H9 (cell line): ENCODE results near the gene NEDD9. TPM values are rescaled to one million over a fixed set of nuclear protein-coding genes. Genes with fewer than 3 reads are reported as not detected.

Source experiments
- DNase-seq: peaks from one replicate; pipeline ENCODE4 v3.0.0-alpha.2; 2017
- H2AFZ ChIP-seq: one replicate; pipeline ENCODE4 v1.6.1; 2013; ENCODE audit warnings: mild to moderate bottlenecking, low read length, control low read depth, moderate library complexity
- H2AK5ac ChIP-seq: 2 replicates; pipeline ENCODE4 v1.6.1; 2013; ENCODE audit warnings: low read length, control low read depth, mixed read lengths; ENCODE audit not compliant: insufficient read length
- H2BK120ac ChIP-seq: one replicate; pipeline ENCODE4 v1.6.1; 2013; ENCODE audit warnings: low read depth, mild to moderate bottlenecking, low read length, control low read depth, inconsistent platforms; ENCODE audit not compliant: poor library complexity, severe bottlenecking
- H2BK12ac ChIP-seq: 2 replicates; pipeline ENCODE4 v1.6.1; 2013; ENCODE audit warnings: low read length, control low read depth, mixed read lengths, low read depth; ENCODE audit not compliant: insufficient read length
- H2BK15ac ChIP-seq: 2 replicates; pipeline ENCODE4 v1.6.1; 2013; ENCODE audit warnings: low read depth, low read length, control low read depth
- H2BK20ac ChIP-seq: one replicate; pipeline ENCODE4 v1.6.1; 2013; ENCODE audit warnings: low read depth, mild to moderate bottlenecking, low read length, control low read depth, inconsistent platforms; ENCODE audit not compliant: poor library complexity, severe bottlenecking
- H2BK5ac ChIP-seq: 2 replicates; pipeline ENCODE4 v1.6.1; 2013; ENCODE audit warnings: low read length, control low read depth, mixed read lengths; ENCODE audit not compliant: insufficient read length
- H3K14ac ChIP-seq: 2 replicates; pipeline ENCODE4 v1.6.1; 2013; ENCODE audit warnings: low read length, control low read depth; ENCODE audit not compliant: insufficient read depth
- H3K18ac ChIP-seq: 2 replicates; pipeline ENCODE4 v1.6.1; 2013; ENCODE audit warnings: low read depth, mild to moderate bottlenecking, mixed read lengths, low read length, control low read depth; ENCODE audit not compliant: insufficient read length
- H3K23ac ChIP-seq: 2 replicates; pipeline ENCODE4 v1.6.1; 2013; ENCODE audit warnings: low read length, control low read depth, mixed read lengths, low read depth; ENCODE audit not compliant: insufficient read length
- H3K23me2 ChIP-seq: 2 replicates; pipeline ENCODE4 v1.6.1; 2013; ENCODE audit warnings: low read depth, mild to moderate bottlenecking, mixed read lengths, low read length, control low read depth; ENCODE audit not compliant: insufficient read length, poor library complexity, severe bottlenecking
- H3K27ac ChIP-seq: 2 replicates; pipeline ENCODE4 v1.5.1; 2013; ENCODE audit warnings: low read length, control low read depth, mixed read lengths, low read depth; ENCODE audit not compliant: insufficient read length
- H3K27me3 ChIP-seq: 2 replicates; pipeline ENCODE4 v1.6.1; 2013; ENCODE audit warnings: low read length, control low read depth, inconsistent platforms; ENCODE audit not compliant: insufficient read depth
- H3K4ac ChIP-seq: 2 replicates; pipeline ENCODE4 v1.6.1; 2013; ENCODE audit warnings: low read depth, mild to moderate bottlenecking, control low read depth, inconsistent platforms, low read length, moderate library complexity
- H3K4me1 ChIP-seq: 2 replicates; pipeline ENCODE4 v1.6.1; 2013; ENCODE audit warnings: low read length, control low read depth, inconsistent platforms; ENCODE audit not compliant: insufficient read depth
- H3K4me2 ChIP-seq: 2 replicates; pipeline ENCODE4 v1.6.1; 2013; ENCODE audit warnings: low read length, control low read depth, mixed read lengths; ENCODE audit not compliant: insufficient read length, insufficient read depth
- H3K56ac ChIP-seq: 2 replicates; pipeline ENCODE4 v1.6.1; 2013; ENCODE audit warnings: low read depth, mild to moderate bottlenecking, mixed read lengths, low read length, control low read depth; ENCODE audit not compliant: insufficient read length
- H3K79me1 ChIP-seq: 2 replicates; pipeline ENCODE4 v1.6.1; 2013; ENCODE audit warnings: low read depth, mild to moderate bottlenecking, moderate library complexity, low read length, control low read depth, inconsistent platforms; ENCODE audit not compliant: insufficient read depth, poor library complexity, severe bottlenecking
- H3K79me2 ChIP-seq: 2 replicates; pipeline ENCODE4 v1.6.1; 2013; ENCODE audit warnings: low read length, control low read depth, inconsistent platforms; ENCODE audit not compliant: insufficient read depth
- H3K9ac ChIP-seq: 2 replicates; pipeline ENCODE4 v1.6.1; 2013; ENCODE audit warnings: low read length, control low read depth, mixed read lengths; ENCODE audit not compliant: insufficient read length; ENCODE audit errors: extremely low read depth
- H3K9me3 ChIP-seq: one replicate; pipeline ENCODE4 v1.6.1; 2013; ENCODE audit warnings: low read depth, low read length, inconsistent platforms; ENCODE audit not compliant: control insufficient read depth
- H3T11ph ChIP-seq: one replicate; pipeline ENCODE4 v1.6.1; 2013; ENCODE audit warnings: mild to moderate bottlenecking, low read length, control low read depth, inconsistent platforms
- H4K20me1 ChIP-seq: one replicate; pipeline ENCODE4 v1.6.1; 2013; ENCODE audit not compliant: control insufficient read depth, insufficient read length, insufficient read depth
- H4K5ac ChIP-seq: 2 replicates; pipeline ENCODE4 v1.6.1; 2013; ENCODE audit warnings: low read depth, mild to moderate bottlenecking, mixed read lengths, low read length, control low read depth; ENCODE audit not compliant: insufficient read length
- H4K8ac ChIP-seq: replicated peaks from 2 replicates; pipeline ENCODE4 v1.6.1; 2013; ENCODE audit warnings: low read length, control low read depth, mixed read lengths, low read depth; ENCODE audit not compliant: insufficient read length
- H4K91ac ChIP-seq: 2 replicates; pipeline ENCODE4 v1.6.1; 2013; ENCODE audit warnings: low read depth, mild to moderate bottlenecking, moderate library complexity, mixed read lengths, low read length, control low read depth; ENCODE audit not compliant: insufficient read length
- H3K27ac Mint-ChIP-seq, 3 experiments: 2 replicates in 2 of 3; 3 replicates in 1 of 3; pipeline ENCODE4 v1.8.0; 2020 to 2021; ENCODE audit warnings: mixed read lengths in 3 of 3, mild to moderate bottlenecking in 1 of 3, moderate library complexity in 1 of 3
- H3K27me3 Mint-ChIP-seq: 2 replicates; pipeline ENCODE4 v1.8.0; 2021; ENCODE audit warnings: low read depth, mild to moderate bottlenecking, moderate library complexity, mixed read lengths
- H3K36me3 Mint-ChIP-seq, 3 experiments: 2 replicates in 2 of 3; 3 replicates in 1 of 3; pipeline ENCODE4 v1.8.0; 2020 to 2021; ENCODE audit warnings: low read depth in 3 of 3, mixed read lengths in 3 of 3; ENCODE audit not compliant: insufficient read depth in 1 of 3
- H3K4me1 Mint-ChIP-seq, 2 experiments: 2 replicates each; pipeline ENCODE4 v1.8.0; 2020; ENCODE audit warnings: mixed read lengths in 2 of 2
- H3K4me3 Mint-ChIP-seq, 2 experiments: 2 replicates in 1 of 2; 3 replicates in 1 of 2; pipeline ENCODE4 v1.8.0; 2020 to 2021; ENCODE audit warnings: mild to moderate bottlenecking in 2 of 2, mixed read lengths in 2 of 2, moderate library complexity in 1 of 2
- H3K9me3 Mint-ChIP-seq, 2 experiments: 2 replicates in 1 of 2; 3 replicates in 1 of 2; pipeline ENCODE4 v1.8.0; 2020; ENCODE audit warnings: mild to moderate bottlenecking in 2 of 2, mixed read lengths in 2 of 2, moderate library complexity in 1 of 2
- WGBS: extraction: QIAGEN DNeasy Blood & Tissue Kit; methylation state at CpG from one replicate; pipeline ENCODE4 v1.1.7; 2013; ENCODE audit warnings: missing lambda C conversion rate, low lambda C conversion rate, mixed read lengths; ENCODE audit not compliant: insufficient read length; ENCODE audit errors: extremely low coverage; 5-methylcytosine and 5-hydroxymethylcytosine counted together
- total RNA-seq: library from RNA; stranded (reverse); gene quantifications from 2 replicates; pipeline ENCODE4 v1.2.1, GENCODE V29; 2021
- TF ChIP-seq, protein P1 (sequence below): fragments of 200-600 bp; sonication (generic); conservative IDR thresholded peaks from 3 replicates; pipeline ENCODE4 v1.8.0; 2021; ENCODE audit warnings: antibody characterized with exemption, mild to moderate bottlenecking

The NEDD9 gene
- total RNA-seq, 1 experiment from 2014 or later = 5.5 TPM

DNA sequence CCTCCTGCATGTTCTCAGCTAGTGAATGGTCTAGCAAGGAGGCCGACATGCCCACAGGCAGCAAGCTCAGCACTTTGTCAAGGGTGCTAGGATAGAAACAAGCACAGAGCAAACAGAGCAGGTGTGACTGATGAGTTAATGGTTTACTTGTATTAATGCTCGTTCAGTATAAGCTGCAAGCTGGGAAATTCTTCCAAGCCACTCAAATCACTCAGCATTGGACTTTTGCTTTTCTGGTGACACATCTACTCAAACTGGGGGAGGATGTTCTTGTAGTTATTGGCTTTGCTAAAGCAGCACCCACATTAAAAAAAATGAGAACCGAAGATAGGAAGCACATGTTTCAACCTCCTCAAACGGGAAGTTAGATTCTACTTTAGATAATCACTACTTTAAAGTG lies 43.1 kb upstream of the NEDD9 start:
- TF ChIP-seq, protein P1, sequence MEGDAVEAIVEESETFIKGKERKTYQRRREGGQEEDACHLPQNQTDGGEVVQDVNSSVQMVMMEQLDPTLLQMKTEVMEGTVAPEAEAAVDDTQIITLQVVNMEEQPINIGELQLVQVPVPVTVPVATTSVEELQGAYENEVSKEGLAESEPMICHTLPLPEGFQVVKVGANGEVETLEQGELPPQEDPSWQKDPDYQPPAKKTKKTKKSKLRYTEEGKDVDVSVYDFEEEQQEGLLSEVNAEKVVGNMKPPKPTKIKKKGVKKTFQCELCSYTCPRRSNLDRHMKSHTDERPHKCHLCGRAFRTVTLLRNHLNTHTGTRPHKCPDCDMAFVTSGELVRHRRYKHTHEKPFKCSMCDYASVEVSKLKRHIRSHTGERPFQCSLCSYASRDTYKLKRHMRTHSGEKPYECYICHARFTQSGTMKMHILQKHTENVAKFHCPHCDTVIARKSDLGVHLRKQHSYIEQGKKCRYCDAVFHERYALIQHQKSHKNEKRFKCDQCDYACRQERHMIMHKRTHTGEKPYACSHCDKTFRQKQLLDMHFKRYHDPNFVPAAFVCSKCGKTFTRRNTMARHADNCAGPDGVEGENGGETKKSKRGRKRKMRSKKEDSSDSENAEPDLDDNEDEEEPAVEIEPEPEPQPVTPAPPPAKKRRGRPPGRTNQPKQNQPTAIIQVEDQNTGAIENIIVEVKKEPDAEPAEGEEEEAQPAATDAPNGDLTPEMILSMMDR = no peak
- Histone ChIP-seq H3K79me1 (no peaks in the 10 kb centered on the region), H3K18ac (no peak overlapping the region), H3K4me1 (peaks cover 14% of the 10 kb centered on the region; the same call in 1 of the 2 replicates), H2AK5ac (no peak overlapping the region), H3T11ph (no peak overlapping the region), H2BK20ac (no peak overlapping the region), H2AFZ (no peak overlapping the region), H4K20me1 (no peaks in the 10 kb centered on the region), H2BK5ac (no peak overlapping the region), H3K9me3 (no peaks in the 10 kb centered on the region), H2BK120ac (no peak overlapping the region), H4K5ac (no peak overlapping the region), H2BK15ac (no peak overlapping the region), H3K23me2 (no peaks in the 10 kb centered on the region), H3K27me3 (no peaks in the 10 kb centered on the region), H3K14ac (no peak overlapping the region), H3K4ac (no peak overlapping the region), H3K9ac (no peak overlapping the region), H3K27ac (no peak overlapping the region), H2BK12ac (no peak overlapping the region), H3K23ac (no peak overlapping the region), H3K4me2 (no peak overlapping the region), H3K79me2 (no peaks in the 10 kb centered on the region), H3K56ac (no peak overlapping the region), H4K91ac (no peak overlapping the region), H4K8ac (no peak overlapping the region)
- H3K4me3 Mint-ChIP-seq = no peak overlapping the region
- no peaks in the 10 kb centered on the region for H3K9me3 Mint-ChIP-seq
- peaks cover 7% of the 10 kb centered on the region for H3K27me3 Mint-ChIP-seq
- H3K27ac Mint-ChIP-seq = no peak overlapping the region
- no peak for DNase-seq
- peaks cover 29 to 31% of the 10 kb centered on the region in 2 experiments for H3K4me1 Mint-ChIP-seq
- no peaks in the 10 kb centered on the region for H3K36me3 Mint-ChIP-seq
- WGBS = no CpG with 5 or more reads among the region's 4 CpGs
